Progenitor cell of endocrine pancreas (in vitro differentiated cells): Measurements from ENCODE around the gene LSM7. TPM values are rescaled to one million over a fixed set of nuclear protein-coding genes. Genes with fewer than 3 reads are reported as not detected.

Experiments used
- DNase-seq: peaks from one replicate; pipeline ENCODE4 v3.0.0; 2021; ENCODE audit warnings: low spot score; ENCODE audit not compliant: unreplicated experiment
- H3K27ac Mint-ChIP-seq: 2 replicates; pipeline ENCODE4 v1.8.0; 2021; ENCODE audit warnings: mild to moderate bottlenecking, moderate library complexity, mixed read lengths
- H3K27me3 Mint-ChIP-seq: 2 replicates; pipeline ENCODE4 v1.8.0; 2021; ENCODE audit warnings: mixed read lengths
- H3K36me3 Mint-ChIP-seq: 2 replicates; pipeline ENCODE4 v1.8.0; 2022; ENCODE audit warnings: mixed read lengths; ENCODE audit not compliant: insufficient read depth
- H3K4me1 Mint-ChIP-seq: 2 replicates; pipeline ENCODE4 v1.8.0; 2021; ENCODE audit warnings: low read depth, mixed read lengths
- H3K4me3 Mint-ChIP-seq: 2 replicates; pipeline ENCODE4 v1.8.0; 2021; ENCODE audit warnings: low read depth, mild to moderate bottlenecking, moderate library complexity, mixed read lengths
- H3K9me3 Mint-ChIP-seq: 2 replicates; pipeline ENCODE4 v1.8.0; 2021; ENCODE audit warnings: low read depth, mixed read lengths
- CTCF ChIP-seq: fragments of 200-600 bp; sonication (generic); IDR thresholded peaks from one replicate; pipeline ENCODE4 v1.5.0; 2021; ENCODE audit warnings: antibody characterized with exemption, mild to moderate bottlenecking; ENCODE audit not compliant: unreplicated experiment
- total RNA-seq: library from RNA; stranded (reverse); gene quantifications from 2 replicates; pipeline ENCODE4 v1.2.1, GENCODE V29; 2021

Gene LSM7
- total RNA-seq, 1 donor from 2014 or later = 126 TPM

- no peak for DNase-seq
- Mint-ChIP-seq H3K9me3 (no peaks in the 10 kb centered on the region), H3K27me3 (peaks cover 60% of the 10 kb centered on the region), H3K4me1 (no peaks in the 10 kb centered on the region), H3K27ac (no peak overlapping the region), H3K36me3 (no peaks in the 10 kb centered on the region), H3K4me3 (no peak overlapping the region)
- no peak for TF ChIP-seq CTCF
These were observed 22.0 kb downstream of the LSM7 start for GRCh38 chr19:2306281-2306806.

GRCh38 chr19:2305452-2306280 lies 22.7 kb downstream of the LSM7 start:
- Mint-ChIP-seq H3K27me3 (peaks cover 64% of the 10 kb centered on the region), H3K4me3 (no peak overlapping the region), H3K27ac (no peak overlapping the region), H3K9me3 (no peaks in the 10 kb centered on the region), H3K4me1 (no peaks in the 10 kb centered on the region), H3K36me3 (no peaks in the 10 kb centered on the region)
- no peak for DNase-seq
- TF ChIP-seq CTCF = no peak

GRCh38 chr19:2303211-2303798 lies 25.1 kb downstream of the LSM7 start:
- Mint-ChIP-seq H3K27me3 (peaks cover 46% of the 10 kb centered on the region), H3K4me3 (no peak overlapping the region), H3K36me3 (no peaks in the 10 kb centered on the region), H3K9me3 (no peaks in the 10 kb centered on the region), H3K4me1 (no peaks in the 10 kb centered on the region), H3K27ac (no peak overlapping the region)
- DNase-seq = no peak
- TF ChIP-seq CTCF = no peak

GRCh38 chr19:2302319-2303210 lies 25.8 kb downstream of the LSM7 start:
- Mint-ChIP-seq H3K27ac (no peak overlapping the region), H3K36me3 (no peaks in the 10 kb centered on the region), H3K9me3 (no peaks in the 10 kb centered on the region), H3K4me1 (no peaks in the 10 kb centered on the region), H3K27me3 (peaks cover 46% of the 10 kb centered on the region), H3K4me3 (no peak overlapping the region)
- DNase-seq = no peak
- no peak for TF ChIP-seq CTCF

- Mint-ChIP-seq H3K9me3 (no peaks in the 10 kb centered on the region), H3K4me3 (no peak overlapping the region), H3K36me3 (no peaks in the 10 kb centered on the region), H3K4me1 (no peaks in the 10 kb centered on the region), H3K27ac (no peak overlapping the region), H3K27me3 (peaks cover 36% of the 10 kb centered on the region)
- no peak for DNase-seq
- no peak for TF ChIP-seq CTCF
These were observed 27.9 kb downstream of the LSM7 start for GRCh38 chr19:2300533-2300932.
